A549 (cell line): ENCODE measurements around the gene NDUFAF5.

Experiments
- BHLHE40 ChIP-seq: IDR thresholded peaks from 2 replicates; pipeline ENCODE4 v1.6.1; 2012; ENCODE audit warnings: low read depth, low read length, inconsistent platforms
- CBX2 ChIP-seq: fragments of 200-600 bp; sonication (generic); IDR thresholded peaks from 2 replicates; pipeline ENCODE4 v1.6.1; 2016; ENCODE audit warnings: low read depth, mild to moderate bottlenecking, borderline replicate concordance
- CTCF ChIP-seq: fragments of >200 bp; sonication (Bioruptor Twin); formaldehyde crosslinking; IDR thresholded peaks from 3 replicates; pipeline ENCODE4 v1.5.1; 2016
- EP300 ChIP-seq, 2 experiments: fragments of >200 bp; sonication (Bioruptor Twin); formaldehyde crosslinking; IDR thresholded peaks; 2 replicates in 1 of 2; 3 replicates in 1 of 2; pipeline ENCODE4 v1.6.1; 2016 to 2017
- JUNB ChIP-seq: fragments of >200 bp; sonication (Bioruptor Twin); formaldehyde crosslinking; IDR thresholded peaks from 2 replicates; pipeline ENCODE4 v1.6.1; 2016
- MAFK ChIP-seq: fragments of 450-650 bp; IDR thresholded peaks from 2 replicates; pipeline ENCODE4 v1.6.1; 2014; ENCODE audit not compliant: partially characterized antibody
- POLR2A ChIP-seq: IDR thresholded peaks from 2 replicates; pipeline ENCODE4 v1.6.1; 2012; ENCODE audit warnings: mild to moderate bottlenecking, low read length
- RAD21 ChIP-seq, 2 experiments: fragments of >200 bp in 1 of 2; sonication (Bioruptor Twin) in 1 of 2; formaldehyde crosslinking in 1 of 2; IDR thresholded peaks in 1 of 2; conservative IDR thresholded peaks in 1 of 2; 2 replicates in 1 of 2; 3 replicates in 1 of 2; pipeline ENCODE4 v1.6.1; 2012 to 2018; ENCODE audit warnings: inconsistent platforms in 1 of 2

- no peak for TF ChIP-seq CTCF
- TF ChIP-seq BHLHE40, result no peak
- TF ChIP-seq JUNB, result no peak
- TF ChIP-seq EP300 (IDR thresholded peaks at IDR 0.05), result no peak
- TF ChIP-seq POLR2A, result no peak
- TF ChIP-seq CBX2, result no peak
- no peak for TF ChIP-seq MAFK
- TF ChIP-seq RAD21 (conservative IDR thresholded peaks at IDR 0.05 in 1 of 2, IDR thresholded peaks at IDR 0.05 in 1 of 2), result no peak
These were observed 29.0 kb upstream of the NDUFAF5 start for GRCh38 chr20:13755809-13756208.
